GM12878 (cell line): ENCODE results near the gene STPG4. TPM values are rescaled to one million over a fixed set of nuclear protein-coding genes. Genes with fewer than 3 reads are reported as not detected.

Experiments used
- ATAC-seq: fragments of 200-7000 bp; cut with Tn5 transposase; 3 replicates; pipeline ENCODE4 v1.9.1; 2020; ENCODE audit warnings: mild to moderate bottlenecking, moderate library complexity
- BruUV-seq: library from RNA; stranded (reverse); fragments of 400-500 nt; replicated peaks from 2 replicates; lab custom pipeline; 2021; lab: Mats Ljungman, UMichigan
- CTCF ChIA-PET: fragments of 300-600 bp; sonication (Branson Sonifier 250); formaldehyde crosslinking; extraction: SDS; loops from one replicate; lab custom pipeline; 2021; ENCODE audit warnings: inconsistent platforms; lab: Yijun Ruan, JAX
- POLR2A ChIA-PET: fragments of 350-600 bp; formaldehyde crosslinking; extraction: SDS; loops from one replicate; lab custom pipeline; 2021; ENCODE audit warnings: inconsistent platforms; lab: Charles Lee
- RAD21 ChIA-PET: fragments of 300-600 bp; sonication (Branson Sonifier 250); formaldehyde crosslinking; loops from one replicate; lab custom pipeline; 2023; ENCODE audit warnings: antibody characterized with exemption; ENCODE audit not compliant: unreplicated experiment; lab: Charles Lee
- SMC1A ChIA-PET: fragments of 300-600 bp; sonication (Branson Sonifier 250); formaldehyde crosslinking; loops from one replicate; lab custom pipeline; 2023; ENCODE audit not compliant: unreplicated experiment, uncharacterized antibody; lab: Charles Lee
- DNase-seq: peaks from one replicate; pipeline ENCODE4 v3.0.0-alpha.2; 2011; ENCODE audit warnings: low read depth, low spot score
- FAIRE-seq: peaks from 3 replicates; lab custom pipeline; 2011; peaks lifted over from hg19 to GRCh38; lab: Jason Lieb, UNC
- H2AFZ ChIP-seq: 2 replicates; pipeline ENCODE4 v1.6.0; 2011; ENCODE audit warnings: low read depth, low read length, control low read depth; ENCODE audit not compliant: control insufficient read depth
- H3K27ac ChIP-seq: 2 replicates; pipeline ENCODE4 v1.5.1; 2011; ENCODE audit warnings: control low read depth; ENCODE audit not compliant: control insufficient read depth, insufficient read depth
- H3K27me3 ChIP-seq, 2 experiments: replicated peaks in 1 of 2; 2 replicates each; pipeline versions ENCODE4 v1.6.0 to v1.6.1; 2011; ENCODE audit warnings: low read length in 1 of 2; ENCODE audit not compliant: control insufficient read depth in 2 of 2, insufficient read depth in 2 of 2
- H3K36me3 ChIP-seq, 2 experiments: 2 replicates each; pipeline ENCODE4 v1.5.1; 2011; ENCODE audit warnings: low read length in 1 of 2; ENCODE audit not compliant: control insufficient read depth in 2 of 2, insufficient read depth in 2 of 2
- H3K4me1 ChIP-seq: 2 replicates; pipeline ENCODE4 v1.6.1; 2011; ENCODE audit warnings: mild to moderate bottlenecking, low read length, moderate library complexity, mixed read lengths; ENCODE audit not compliant: control insufficient read depth, insufficient read depth
- H3K4me2 ChIP-seq: 2 replicates; pipeline ENCODE4 v1.6.0; 2011; ENCODE audit warnings: control low read depth; ENCODE audit not compliant: control insufficient read depth, insufficient read depth
- H3K4me3 ChIP-seq: fragments of 200-600 bp; sonication (generic); 2 replicates; pipeline ENCODE4 v1.5.1; 2016
- H3K79me2 ChIP-seq: 2 replicates; pipeline ENCODE4 v1.6.0; 2011; ENCODE audit warnings: low read length; ENCODE audit not compliant: control insufficient read depth, insufficient read depth
- H3K9ac ChIP-seq: 2 replicates; pipeline ENCODE4 v1.8.0; 2011; ENCODE audit warnings: low read length, control low read depth, mixed read lengths; ENCODE audit not compliant: control insufficient read depth, insufficient read depth
- H3K9me3 ChIP-seq: replicated peaks from 3 replicates; pipeline ENCODE4 v1.5.1; 2011; ENCODE audit warnings: mild to moderate bottlenecking, low read length; ENCODE audit not compliant: control insufficient read depth, insufficient read depth
- H4K20me1 ChIP-seq: 2 replicates; pipeline ENCODE4 v1.6.0; 2011; ENCODE audit not compliant: control insufficient read depth, insufficient read depth
- ATF2 ChIP-seq: IDR thresholded peaks from 2 replicates; pipeline ENCODE4 v1.6.1; 2012; ENCODE audit warnings: low read length, inconsistent platforms
- BACH1 ChIP-seq: fragments of 450-650 bp; IDR thresholded peaks from 2 replicates; pipeline ENCODE4 v1.6.1; 2017; ENCODE audit warnings: mild to moderate bottlenecking, borderline replicate concordance
- BHLHE40 ChIP-seq, 2 experiments: fragments of 450-650 bp in 1 of 2; IDR thresholded peaks; 2 replicates each; pipeline ENCODE4 v1.6.1; 2011 to 2017; ENCODE audit warnings: low read depth in 2 of 2, borderline replicate concordance in 1 of 2, improper control_type of control experiment in 1 of 2, low read length in 1 of 2, mild to moderate bottlenecking in 1 of 2
- ESRRA ChIP-seq: IDR thresholded peaks from 2 replicates; pipeline ENCODE4 v1.6.1; 2012; ENCODE audit warnings: mild to moderate bottlenecking, low read length, improper control_type of control experiment
- FOXK2 ChIP-seq: fragments of 450-650 bp; IDR thresholded peaks from 2 replicates; pipeline ENCODE4 v1.6.1; 2017; ENCODE audit warnings: mild to moderate bottlenecking, moderate library complexity
- MTA2 ChIP-seq: fragments of 450-650 bp; IDR thresholded peaks from 2 replicates; pipeline ENCODE4 v1.6.1; 2016; ENCODE audit warnings: low read depth, mild to moderate bottlenecking, moderate library complexity
- MTA3 ChIP-seq: IDR thresholded peaks from 2 replicates; pipeline ENCODE4 v1.6.1; 2012; ENCODE audit warnings: low read length, inconsistent platforms, borderline replicate concordance
- SPI1 ChIP-seq: IDR thresholded peaks from 2 replicates; pipeline ENCODE4 v1.6.1; 2011; ENCODE audit warnings: low read depth, mild to moderate bottlenecking, low read length, moderate library complexity, borderline replicate concordance; ENCODE audit not compliant: insufficient read depth
- SUZ12 ChIP-seq: fragments of 200-600 bp; sonication (generic); IDR thresholded peaks from one replicate; pipeline ENCODE4 v1.6.1; 2018; ENCODE audit warnings: antibody characterized with exemption, mild to moderate bottlenecking; ENCODE audit not compliant: unreplicated experiment
- ZNF217 ChIP-seq: fragments of 450-650 bp; IDR thresholded peaks from 2 replicates; pipeline ENCODE4 v1.6.1; 2017; ENCODE audit warnings: antibody characterized with exemption, mild to moderate bottlenecking
- ZNF24 ChIP-seq: fragments of 450-650 bp; IDR thresholded peaks from 2 replicates; pipeline ENCODE4 v1.6.1; 2017; ENCODE audit warnings: antibody characterized with exemption, mild to moderate bottlenecking
- ZNF274 ChIP-seq: IDR thresholded peaks from one replicate; pipeline ENCODE4 v1.8.0; 2011; ENCODE audit not compliant: insufficient read length, insufficient read depth
- WGBS: methylation state at CpG from one replicate; pipeline ENCODE4 v1.1.6; 2016; ENCODE audit warnings: low lambda C conversion rate; ENCODE audit not compliant: insufficient replicate concordance, insufficient coverage; ENCODE audit errors: missing lambda C conversion rate; 5-methylcytosine and 5-hydroxymethylcytosine counted together
- in situ Hi-C: fragments of 300-500 bp; cut with MboI; formaldehyde crosslinking; loops from 9 replicates; pipeline ENCODE4 v1.14.3; 2018; ENCODE audit warnings: mixed read lengths
- intact Hi-C: fragments of 100-400 bp; cut with micrococcal nuclease; formaldehyde crosslinking; loops from one replicate; pipeline ENCODE4 v1.14.2; 2022; ENCODE audit not compliant: unreplicated experiment
- polyA plus RNA-seq, 11 experiments: library from polyadenylated mRNA; depleted of rRNA in 4 of 11; unstranded in 6 of 11; stranded (reverse) in 5 of 11; fragments of >200 nt; fragmentation: Nextera tagmentation in 4 of 11; fragmentation: Illumina TruSeq in 1 of 11; extraction: Ambion mirVana in 4 of 11; extraction: Trizol in 1 of 11; gene quantifications; 1 replicate in 1 of 11; 2 replicates in 10 of 11; pipeline versions ENCODE4 v1.2.1 to v1.2.3, GENCODE V29; 2011 to 2016; ENCODE audit warnings: inconsistent platforms in 2 of 11, missing spikeins in 2 of 11, low read depth in 1 of 11
- total RNA-seq, 4 experiments: library from RNA; depleted of rRNA in 3 of 4; stranded (reverse); fragments of >200 nt in 3 of 4; fragmentation: Illumina TruSeq in 1 of 4; extraction: Trizol in 1 of 4; gene quantifications; 2 replicates each; pipeline versions ENCODE4 v1.2.1 to v1.2.3, GENCODE V29; 2013 to 2021

The STPG4 gene
- total and polyA plus RNA-seq, 10 of the 15 experiments (the other 5 are each of a cell fraction or from before 2014, with no cell fraction given), result 0.10 to 0.29 (median 0.19) TPM; not detected in 3

GRCh38 chr2:47050021-47050760 is 104.9 kb downstream of the STPG4 start:
- ChIA-PET POLR2A (no interaction called here), RAD21 (interaction anchor here (0.6 kb wide), 1 partner anchor 273 kb away, joined by 3 read pairs; no protein-coding TSS in a partner anchor)
- no peaks in the 10 kb centered on the region for H3K9me3 ChIP-seq
- peaks cover 17 to 32% of the 10 kb centered on the region in 2 experiments for H3K36me3 ChIP-seq
- in situ Hi-C loops, result no loop called here
- BruUV-seq, result no TSS peak
- H3K9ac ChIP-seq, result no peak overlapping the region
- no peaks in the 10 kb centered on the region for H3K4me1 ChIP-seq
- TF ChIP-seq ZNF217 (no peak), SPI1 (no peak), BACH1 (no peak), ZNF24 (no peak), ESRRA (no peak), BHLHE40 (IDR thresholded peaks at IDR 0.05; ENCODE audit: borderline replicate concordance in 1 of 2, low read depth in 2 of 2, low read length in 1 of 2) (no peak), MTA2 (no peak), ATF2 (no peak), ZNF274 (no peak), MTA3 (no peak), SUZ12 (no peak), FOXK2 (no peak)
- TF ChIP-seq, all 136 proteins: peak for 0
- no peak for DNase-seq
- CTCF ChIA-PET, result no interaction called here
- FAIRE-seq, result no peak
- ATAC-seq, result no peak
- WGBS, result 85% methylated on average over 6 of the region's 6 CpGs
- Histone ChIP-seq H3K4me2 (no peak overlapping the region), H3K79me2 (no peaks in the 10 kb centered on the region), H3K4me3 (no peak overlapping the region), H3K27ac (no peak overlapping the region), H2AFZ (no peak overlapping the region), H3K27me3 (no peaks in the 10 kb centered on the region), H4K20me1 (no peaks in the 10 kb centered on the region)
- SMC1A ChIA-PET, result interaction anchor here (0.6 kb wide), 1 partner anchor 272 kb away, joined by 4 read pairs; no protein-coding TSS in a partner anchor
- intact Hi-C loops, result no loop called here
